PC-3 (cell line): ENCODE measurements around the gene MORN1. TPM values are rescaled to one million over a fixed set of nuclear protein-coding genes. Genes with fewer than 3 reads are reported as not detected.

Source experiments
- ATAC-seq: fragments of 200-7000 bp; cut with Tn5 transposase; 2 replicates; pipeline ENCODE4 v1.9.1; 2020; ENCODE audit warnings: mild to moderate bottlenecking, moderate library complexity
- BruUV-seq: library from RNA; stranded (reverse); fragments of 400-500 nt; replicated peaks from 2 replicates; lab custom pipeline; 2021; lab: Mats Ljungman, UMichigan
- CTCF ChIA-PET: fragments of 300-600 bp; sonication (Branson Sonifier 250); formaldehyde crosslinking; loops from one replicate; lab custom pipeline; 2022; ENCODE audit warnings: antibody characterized with exemption; lab: Charles Lee
- POLR2A ChIA-PET: fragments of 300-600 bp; sonication (Branson Sonifier 250); formaldehyde crosslinking; loops from one replicate; lab custom pipeline; 2022; ENCODE audit warnings: antibody characterized with exemption; ENCODE audit not compliant: unreplicated experiment; lab: Charles Lee
- DNase-seq: peaks from one replicate; pipeline ENCODE4 v3.0.0-alpha.2; 2015
- H2AFZ ChIP-seq: fragments of 300-600 bp; sonication (generic); 2 replicates; pipeline ENCODE4 v1.6.0; 2016; ENCODE audit warnings: antibody characterized with exemption, low read length
- H3F3A ChIP-seq: fragments of 300-600 bp; sonication (generic); one replicate; pipeline ENCODE4 v1.6.0; 2017; ENCODE audit warnings: antibody characterized with exemption, low read length, control low read depth, mild to moderate bottlenecking; ENCODE audit not compliant: unreplicated experiment
- H3K27ac ChIP-seq: fragments of 300-600 bp; sonication (generic); 2 replicates; pipeline ENCODE4 v1.5.1; 2016; ENCODE audit warnings: mild to moderate bottlenecking, low read length
- H3K27me3 ChIP-seq: fragments of 300-600 bp; sonication (generic); 2 replicates; pipeline ENCODE4 v1.6.1; 2016; ENCODE audit warnings: low read length, mixed read lengths
- H3K36me3 ChIP-seq: fragments of 300-600 bp; sonication (generic); 2 replicates; pipeline ENCODE4 v1.6.1; 2016; ENCODE audit warnings: low read depth, mixed run types, low read length, mixed read lengths
- H3K4me1 ChIP-seq: fragments of 300-600 bp; sonication (generic); 2 replicates; pipeline ENCODE4 v1.5.1; 2016; ENCODE audit warnings: low read length; ENCODE audit not compliant: insufficient read depth
- H3K4me2 ChIP-seq: fragments of 300-600 bp; sonication (generic); 2 replicates; pipeline ENCODE4 v1.6.0; 2016; ENCODE audit warnings: low read length
- H3K4me3 ChIP-seq: fragments of 300-600 bp; sonication (generic); 2 replicates; pipeline ENCODE4 v1.5.1; 2016; ENCODE audit warnings: mild to moderate bottlenecking, low read length, mixed read lengths
- H3K79me2 ChIP-seq: fragments of 300-600 bp; sonication (generic); 2 replicates; pipeline ENCODE4 v1.6.1; 2017; ENCODE audit warnings: low read length, mixed read lengths
- H3K9ac ChIP-seq: fragments of 300-600 bp; sonication (generic); 2 replicates; pipeline ENCODE4 v1.6.0; 2016; ENCODE audit warnings: mild to moderate bottlenecking, low read length
- H3K9me2 ChIP-seq: fragments of 300-600 bp; sonication (generic); replicated peaks from 2 replicates; pipeline ENCODE4 v1.6.1; 2016; ENCODE audit warnings: mixed run types, low read length, mixed read lengths
- H3K9me3 ChIP-seq: fragments of 300-600 bp; sonication (generic); 2 replicates; pipeline ENCODE4 v1.6.1; 2016; ENCODE audit warnings: low read length, mixed read lengths
- H4K20me1 ChIP-seq: fragments of 300-600 bp; sonication (generic); 2 replicates; pipeline ENCODE4 v1.6.1; 2016; ENCODE audit warnings: low read length, mixed read lengths
- EZH2 ChIP-seq: fragments of 300-600 bp; sonication (generic); IDR thresholded peaks from one replicate; pipeline ENCODE4 v1.6.1; 2017; ENCODE audit warnings: antibody characterized with exemption, mild to moderate bottlenecking, low read length; ENCODE audit not compliant: unreplicated experiment
- EZH2phosphoT487 ChIP-seq: fragments of 300-600 bp; sonication (generic); IDR thresholded peaks from 2 replicates; pipeline ENCODE4 v1.6.1; 2018; ENCODE audit warnings: mild to moderate bottlenecking, antibody characterized with exemption, low read length, borderline replicate concordance
- intact Hi-C: fragments of 100-400 bp; cut with micrococcal nuclease; formaldehyde crosslinking; loops from 2 replicates; pipeline ENCODE4 v1.9.0; 2023
- total RNA-seq: library from RNA; depleted of rRNA; stranded (reverse); fragments of >200 nt; gene quantifications from 2 replicates; pipeline ENCODE4 v1.2.3, GENCODE V29; 2014
- TF ChIP-seq, protein P1 (sequence below): fragments of 300-600 bp; sonication (generic); conservative IDR thresholded peaks from 2 replicates; pipeline ENCODE4 v1.5.1; 2017; ENCODE audit warnings: antibody characterized with exemption, low read depth, mild to moderate bottlenecking, low read length

Gene MORN1
- total RNA-seq, 1 experiment from 2014 or later: 11.2 TPM

DNA sequence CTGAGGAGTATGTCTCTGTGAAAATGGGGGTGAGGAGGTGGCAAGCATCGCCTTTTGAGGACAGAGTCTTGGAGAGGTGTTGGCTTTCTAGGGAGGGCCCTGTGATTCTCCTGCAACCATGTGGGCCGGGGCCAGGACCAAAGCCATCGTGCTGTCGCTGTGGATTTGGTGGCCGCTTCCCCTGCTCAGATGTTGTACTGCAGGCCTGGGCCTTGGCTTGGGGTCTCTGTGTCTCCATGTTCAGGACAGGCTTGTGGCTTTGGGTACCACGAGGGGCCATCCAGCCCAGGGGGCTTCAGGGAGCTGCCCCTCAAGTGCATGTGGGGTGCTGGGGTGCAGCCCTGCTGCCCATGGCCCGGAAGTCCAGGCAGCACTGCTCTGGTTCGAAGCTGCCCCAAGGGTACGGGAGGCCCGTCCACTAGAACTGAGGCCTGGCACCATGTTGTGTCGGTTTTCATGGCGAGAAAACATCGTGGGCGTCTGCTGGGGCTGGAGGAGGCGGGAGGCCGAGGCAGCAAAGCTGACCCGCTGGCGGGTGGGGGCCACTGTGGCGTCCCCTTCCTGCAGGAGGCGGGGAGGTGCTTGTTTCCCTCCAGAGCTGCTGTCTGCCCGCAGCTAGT lies 107.9 kb downstream of the MORN1 start:
- Histone ChIP-seq H4K20me1 (peaks cover 12% of the 10 kb centered on the region), H3K4me1 (no peaks in the 10 kb centered on the region), H3K4me2 (no peak overlapping the region), H3K9me3 (no peaks in the 10 kb centered on the region), H3K79me2 (peaks cover 71% of the 10 kb centered on the region), H3K9me2 (no peaks in the 10 kb centered on the region), H3F3A (no peaks in the 10 kb centered on the region), H2AFZ (no peak overlapping the region), H3K27ac (no peak overlapping the region), H3K9ac (no peak overlapping the region), H3K36me3 (no peaks in the 10 kb centered on the region), H3K27me3 (no peaks in the 10 kb centered on the region), H3K4me3 (no peak overlapping the region)
- ATAC-seq (0 out of 2 replicates have a peak, but pooled peaks have one; percentile 11), DNase-seq (no peak)
- BruUV-seq: no TSS peak
- intact Hi-C loops: no loop called here
- TF ChIP-seq EZH2 (no peak), EZH2phosphoT487 (no peak)
- TF ChIP-seq, protein P1, sequence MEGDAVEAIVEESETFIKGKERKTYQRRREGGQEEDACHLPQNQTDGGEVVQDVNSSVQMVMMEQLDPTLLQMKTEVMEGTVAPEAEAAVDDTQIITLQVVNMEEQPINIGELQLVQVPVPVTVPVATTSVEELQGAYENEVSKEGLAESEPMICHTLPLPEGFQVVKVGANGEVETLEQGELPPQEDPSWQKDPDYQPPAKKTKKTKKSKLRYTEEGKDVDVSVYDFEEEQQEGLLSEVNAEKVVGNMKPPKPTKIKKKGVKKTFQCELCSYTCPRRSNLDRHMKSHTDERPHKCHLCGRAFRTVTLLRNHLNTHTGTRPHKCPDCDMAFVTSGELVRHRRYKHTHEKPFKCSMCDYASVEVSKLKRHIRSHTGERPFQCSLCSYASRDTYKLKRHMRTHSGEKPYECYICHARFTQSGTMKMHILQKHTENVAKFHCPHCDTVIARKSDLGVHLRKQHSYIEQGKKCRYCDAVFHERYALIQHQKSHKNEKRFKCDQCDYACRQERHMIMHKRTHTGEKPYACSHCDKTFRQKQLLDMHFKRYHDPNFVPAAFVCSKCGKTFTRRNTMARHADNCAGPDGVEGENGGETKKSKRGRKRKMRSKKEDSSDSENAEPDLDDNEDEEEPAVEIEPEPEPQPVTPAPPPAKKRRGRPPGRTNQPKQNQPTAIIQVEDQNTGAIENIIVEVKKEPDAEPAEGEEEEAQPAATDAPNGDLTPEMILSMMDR: no peak
- ChIA-PET CTCF (no interaction called here), POLR2A (no interaction called here)

DNA sequence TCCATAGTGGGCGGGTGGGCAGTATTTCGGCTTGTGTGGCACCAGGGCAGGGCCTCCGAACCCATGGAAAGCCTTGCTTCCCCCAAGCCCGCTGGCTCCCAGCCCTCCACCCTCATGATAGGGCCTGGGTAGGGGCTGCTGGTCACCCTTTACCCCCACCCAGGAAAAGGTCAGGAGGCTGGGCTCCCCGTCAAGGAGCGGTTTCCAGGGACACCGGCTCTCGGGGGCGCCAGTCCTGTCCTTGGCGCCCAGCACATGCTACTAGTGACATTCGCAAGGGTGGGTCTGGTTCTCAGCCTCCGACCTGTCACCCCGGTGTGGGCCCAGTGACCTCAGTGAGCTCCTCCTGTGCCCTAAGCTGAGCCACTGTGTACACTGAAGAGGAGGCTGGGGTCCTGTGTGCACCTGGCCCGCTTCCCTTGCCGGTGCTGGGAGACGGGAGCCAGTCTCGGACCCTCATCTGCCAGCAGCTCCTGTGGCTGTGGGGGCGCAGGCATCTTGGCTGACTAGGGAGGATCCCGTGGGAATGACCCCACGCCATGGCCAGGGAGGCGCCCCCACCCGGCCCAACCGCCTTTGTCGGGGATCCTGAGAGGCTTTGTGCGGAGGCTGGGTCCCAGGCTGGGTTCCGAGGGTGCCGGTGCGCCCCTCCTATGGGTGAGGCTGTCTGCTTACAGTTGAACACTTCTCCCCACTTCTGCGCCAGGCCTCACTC lies 108.6 kb downstream of the MORN1 start:
- intact Hi-C loops: no loop called here
- no TSS peak for BruUV-seq
- Histone ChIP-seq H3K4me2 (no peak overlapping the region), H3K9me3 (no peaks in the 10 kb centered on the region), H3K27ac (no peak overlapping the region), H2AFZ (no peak overlapping the region), H3K4me1 (no peaks in the 10 kb centered on the region), H3K27me3 (no peaks in the 10 kb centered on the region), H4K20me1 (peaks cover 16% of the 10 kb centered on the region; the same call in 1 of the 2 replicates), H3K9ac (no peak overlapping the region), H3K79me2 (peaks cover 71% of the 10 kb centered on the region), H3F3A (no peaks in the 10 kb centered on the region), H3K4me3 (no peak overlapping the region), H3K9me2 (no peaks in the 10 kb centered on the region), H3K36me3 (peaks cover 2% of the 10 kb centered on the region; the same call in 1 of the 2 replicates)
- CTCF ChIA-PET: no interaction called here
- ATAC-seq (no peak; the same call in 1 of the 2 replicates), DNase-seq (no peak)
- TF ChIP-seq EZH2phosphoT487: no peak
- TF ChIP-seq, protein P1: no peak
- no peak for TF ChIP-seq EZH2
- POLR2A ChIA-PET: no interaction called here

DNA sequence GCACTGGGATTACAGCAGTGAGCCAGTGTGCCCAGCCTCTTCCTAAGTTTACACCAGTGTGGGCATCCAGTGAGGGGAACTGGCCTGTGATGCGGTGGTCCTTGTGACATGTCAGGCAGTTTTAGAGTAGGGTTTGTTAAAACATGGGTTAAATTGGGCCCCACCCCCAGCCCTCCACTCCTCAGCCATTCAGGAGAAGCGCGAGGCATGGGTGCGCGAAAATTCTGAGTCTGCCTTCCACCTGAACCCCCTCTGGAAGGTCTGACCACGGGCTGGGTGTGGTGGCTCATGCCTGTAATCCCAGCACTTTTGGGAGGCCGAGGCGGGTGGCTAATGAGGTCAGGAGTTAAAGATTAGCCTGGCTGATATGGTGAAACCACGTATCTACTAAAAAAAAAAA lies 111.5 kb downstream of the MORN1 start:
- H3K9me2 ChIP-seq: no peaks in the 10 kb centered on the region
- intact Hi-C loops: no loop called here
- peaks cover 6% of the 10 kb centered on the region; the same call in 1 of the 2 replicates for H3K36me3 ChIP-seq
- H3K27ac ChIP-seq: no peak overlapping the region
- peaks cover 78% of the 10 kb centered on the region for H3K79me2 ChIP-seq
- H3K4me3 ChIP-seq: no peak overlapping the region
- no peak overlapping the region for H3K9ac ChIP-seq
- TF ChIP-seq EZH2phosphoT487: no peak
- no peak for TF ChIP-seq EZH2
- TF ChIP-seq, protein P1: no peak
- no peaks in the 10 kb centered on the region for H3K9me3 ChIP-seq
- DNase-seq: no peak
- H3K27me3 ChIP-seq: no peaks in the 10 kb centered on the region
- no peak for ATAC-seq
- no peak overlapping the region for H2AFZ ChIP-seq
- no peaks in the 10 kb centered on the region for H3F3A ChIP-seq
- H3K4me1 ChIP-seq: no peaks in the 10 kb centered on the region
- BruUV-seq: no TSS peak
- H3K4me2 ChIP-seq: no peak overlapping the region
- peaks cover 34% of the 10 kb centered on the region; the same call in 1 of the 2 replicates for H4K20me1 ChIP-seq
- ChIA-PET CTCF (no interaction called here), POLR2A (no interaction called here)
